ENCODE measurements around the gene GSC2. TPM values are rescaled to one million over a fixed set of nuclear protein-coding genes. Genes with fewer than 3 reads are reported as not detected.

GSC2 gene
- polyA plus RNA-seq, 3 donors, result not detected

GRCh38 chr22:19111140-19111539, 39.0 kb downstream of the GSC2 start:
- peaks cover 50% of the 10 kb centered on the region for H4K20me1 ChIP-seq (ENCODE audit: insufficient read depth, low read length)
- H3K27ac ChIP-seq (ENCODE audit: low read depth in 1 of 2, low read length in 2 of 2), result peak overlapping the region; percentile 76 to 90
- peaks cover 0 to 4% (median 3%) of the 10 kb centered on the region in 3 donors for H3K27me3 Mint-ChIP-seq (ENCODE audit: low read depth in 3 of 3)
- peak in 1 of 3 donors; percentile 5 for DNase-seq
- H3K27me3 ChIP-seq (ENCODE audit: control insufficient read depth in 2 of 2, insufficient read depth in 2 of 2, low read length in 2 of 2), result no peaks in the 10 kb centered on the region
- peak overlapping the region; percentile 77 for H3K4me2 ChIP-seq (replicated peaks; ENCODE audit: extremely low read depth, low read length, poor library complexity, severe bottlenecking)
- peaks cover 5 to 18% of the 10 kb centered on the region in 2 donors for H3K36me3 ChIP-seq (replicated peaks in 1 of 2; ENCODE audit: control insufficient read depth in 1 of 2, insufficient read depth in 2 of 2, low read length in 2 of 2)
- no peaks in the 10 kb centered on the region for H3K9me3 Mint-ChIP-seq
- H3K27ac Mint-ChIP-seq, result peak overlapping the region; percentile 93 to 98 (median 96)
- 80% methylated on average over 3 of the region's 3 CpGs for WGBS (ENCODE audit: insufficient coverage)
- no peak overlapping the region for H2AFZ ChIP-seq (ENCODE audit: insufficient read depth, low read depth, low read length, poor library complexity, severe bottlenecking)
- TF ChIP-seq, protein P1, sequence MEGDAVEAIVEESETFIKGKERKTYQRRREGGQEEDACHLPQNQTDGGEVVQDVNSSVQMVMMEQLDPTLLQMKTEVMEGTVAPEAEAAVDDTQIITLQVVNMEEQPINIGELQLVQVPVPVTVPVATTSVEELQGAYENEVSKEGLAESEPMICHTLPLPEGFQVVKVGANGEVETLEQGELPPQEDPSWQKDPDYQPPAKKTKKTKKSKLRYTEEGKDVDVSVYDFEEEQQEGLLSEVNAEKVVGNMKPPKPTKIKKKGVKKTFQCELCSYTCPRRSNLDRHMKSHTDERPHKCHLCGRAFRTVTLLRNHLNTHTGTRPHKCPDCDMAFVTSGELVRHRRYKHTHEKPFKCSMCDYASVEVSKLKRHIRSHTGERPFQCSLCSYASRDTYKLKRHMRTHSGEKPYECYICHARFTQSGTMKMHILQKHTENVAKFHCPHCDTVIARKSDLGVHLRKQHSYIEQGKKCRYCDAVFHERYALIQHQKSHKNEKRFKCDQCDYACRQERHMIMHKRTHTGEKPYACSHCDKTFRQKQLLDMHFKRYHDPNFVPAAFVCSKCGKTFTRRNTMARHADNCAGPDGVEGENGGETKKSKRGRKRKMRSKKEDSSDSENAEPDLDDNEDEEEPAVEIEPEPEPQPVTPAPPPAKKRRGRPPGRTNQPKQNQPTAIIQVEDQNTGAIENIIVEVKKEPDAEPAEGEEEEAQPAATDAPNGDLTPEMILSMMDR (IDR thresholded peaks at IDR 0.05), result no peak
- H3K9ac ChIP-seq (ENCODE audit: insufficient read depth, low read length, poor library complexity, severe bottlenecking), result no peak overlapping the region
- intact Hi-C loops (cut with micrococcal nuclease), result no loop called here
- peaks cover 76 to 83% of the 10 kb centered on the region in 2 donors for H3K4me1 ChIP-seq (ENCODE audit: control insufficient read depth in 1 of 2, insufficient read depth in 2 of 2, low read length in 2 of 2)
- H3K4me3 ChIP-seq (replicated peaks in 1 of 3; ENCODE audit: low read depth in 2 of 3, low read length in 3 of 3), result peak overlapping the region in 1 of 3 experiments; percentile 69
- peaks cover 87% of the 10 kb centered on the region for H3K4me1 Mint-ChIP-seq
- H3K79me2 ChIP-seq (ENCODE audit: insufficient read depth, low read length), result peaks cover 95% of the 10 kb centered on the region
- H3K9me3 ChIP-seq (replicated peaks in 1 of 2; ENCODE audit: control insufficient read depth in 1 of 2, insufficient read depth in 1 of 2, low read length in 2 of 2), result no peaks in the 10 kb centered on the region
- peaks cover 19 to 29% of the 10 kb centered on the region in 2 donors for H3K36me3 Mint-ChIP-seq
- peak overlapping the region; percentile 7 to 42 for H3K4me3 Mint-ChIP-seq

DNA sequence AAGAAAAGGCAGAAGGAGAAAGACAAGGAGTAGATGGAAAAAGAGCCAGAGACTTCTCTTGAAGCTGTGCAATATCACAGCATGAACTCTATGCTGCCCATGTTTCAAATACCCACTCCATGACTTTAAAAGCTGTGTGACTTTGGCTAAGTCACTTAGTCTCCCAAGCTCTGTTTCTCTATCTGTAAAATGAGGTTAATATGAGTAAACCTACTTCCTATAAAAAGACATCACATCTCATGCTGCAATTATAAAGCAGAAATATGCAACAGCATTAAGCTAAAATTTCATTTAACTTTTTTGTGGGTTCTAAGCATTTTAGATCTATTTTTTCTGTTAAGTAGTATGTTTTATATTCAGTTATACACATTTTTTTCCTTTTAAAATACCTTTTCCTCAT, 39.4 kb downstream of the GSC2 start:
- Histone ChIP-seq H3K79me2 (ENCODE audit: insufficient read depth, low read length) (peaks cover 95% of the 10 kb centered on the region), H3K36me3 (replicated peaks in 1 of 2; ENCODE audit: control insufficient read depth in 1 of 2, insufficient read depth in 2 of 2, low read length in 2 of 2) (peaks cover 5 to 13% of the 10 kb centered on the region in 2 donors), H4K20me1 (ENCODE audit: insufficient read depth, low read length) (peaks cover 50% of the 10 kb centered on the region), H3K4me3 (replicated peaks in 1 of 3; ENCODE audit: low read depth in 2 of 3, low read length in 3 of 3) (peak overlapping the region in 1 of 3 experiments; percentile 69), H3K9me3 (replicated peaks in 1 of 2; ENCODE audit: control insufficient read depth in 1 of 2, insufficient read depth in 1 of 2, low read length in 2 of 2) (no peaks in the 10 kb centered on the region), H3K4me2 (replicated peaks; ENCODE audit: extremely low read depth, low read length, poor library complexity, severe bottlenecking) (peak overlapping the region; percentile 77), H3K27me3 (ENCODE audit: control insufficient read depth in 2 of 2, insufficient read depth in 2 of 2, low read length in 2 of 2) (no peaks in the 10 kb centered on the region), H2AFZ (ENCODE audit: insufficient read depth, low read depth, low read length, poor library complexity, severe bottlenecking) (no peak overlapping the region), H3K27ac (ENCODE audit: low read depth in 1 of 2, low read length in 2 of 2) (peak overlapping the region; percentile 90 to 92), H3K4me1 (ENCODE audit: control insufficient read depth in 1 of 2, insufficient read depth in 2 of 2, low read length in 2 of 2) (peaks cover 72 to 81% of the 10 kb centered on the region in 2 donors), H3K9ac (ENCODE audit: insufficient read depth, low read length, poor library complexity, severe bottlenecking) (peak overlapping the region; percentile 53)
- H3K27ac Mint-ChIP-seq, result peak overlapping the region; percentile 94 to 99 (median 97)
- no peaks in the 10 kb centered on the region for H3K9me3 Mint-ChIP-seq
- DNase-seq, result peak in 2 of 3 donors; percentile 54 to 55
- intact Hi-C loops (cut with micrococcal nuclease), result no loop called here
- TF ChIP-seq, protein P1 (IDR thresholded peaks at IDR 0.05), result no peak
- H3K4me1 Mint-ChIP-seq, result peaks cover 87% of the 10 kb centered on the region
- H3K27me3 Mint-ChIP-seq (ENCODE audit: low read depth in 3 of 3), result peaks cover 0 to 4% (median 3%) of the 10 kb centered on the region in 3 donors
- H3K36me3 Mint-ChIP-seq, result peaks cover 15 to 29% of the 10 kb centered on the region in 2 donors
- peak overlapping the region in 1 of 2 donors; percentile 42 for H3K4me3 Mint-ChIP-seq
